ENCODE results near the gene KRTAP12-4. TPM values are rescaled to one million over a fixed set of nuclear protein-coding genes. Genes with fewer than 3 reads are reported as not detected.
"Not testable (repeated sequence)": the region's sequence is repeated elsewhere in the genome, so short reads cannot be mapped to it uniquely, and the experiment has no call there.

The KRTAP12-4 gene
- total RNA-seq, 1 donor from 2014 or later, result not detected

DNA sequence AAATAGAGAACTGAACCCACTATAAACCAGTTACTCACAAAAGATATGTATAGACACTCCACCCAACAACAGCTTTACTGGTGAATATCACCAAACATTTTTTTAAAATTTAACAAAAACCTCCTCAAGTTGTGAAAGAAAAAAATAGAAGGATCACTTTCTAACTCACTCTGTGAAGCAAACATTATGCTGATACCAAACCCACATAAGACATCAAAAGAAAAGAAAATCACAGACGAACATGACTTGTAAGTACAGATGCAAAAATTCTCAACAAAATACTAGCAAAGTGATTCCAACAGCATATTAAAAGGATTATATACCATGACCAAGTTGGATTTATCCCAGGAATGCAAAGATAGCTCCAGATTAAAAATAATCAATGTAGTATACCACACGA lies 37.2 kb upstream of the KRTAP12-4 start:
- peaks cover 6% of the 10 kb centered on the region for H3K9me3 Mint-ChIP-seq
- no peak overlapping the region for H3K27ac Mint-ChIP-seq (ENCODE audit: unreplicated experiment)
- TF ChIP-seq CTCF (conservative IDR thresholded peaks at IDR 0.05), result no peak
- H3K4me3 Mint-ChIP-seq, result no peak overlapping the region
- H3K36me3 Mint-ChIP-seq (ENCODE audit: low read depth), result peaks cover 6% of the 10 kb centered on the region
- H3K4me1 Mint-ChIP-seq, result peaks cover 16% of the 10 kb centered on the region
- DNase-seq (ENCODE audit: low read depth, low spot score), result no peak
- peaks cover 43% of the 10 kb centered on the region for H3K27me3 Mint-ChIP-seq (ENCODE audit: low read depth)

DNA sequence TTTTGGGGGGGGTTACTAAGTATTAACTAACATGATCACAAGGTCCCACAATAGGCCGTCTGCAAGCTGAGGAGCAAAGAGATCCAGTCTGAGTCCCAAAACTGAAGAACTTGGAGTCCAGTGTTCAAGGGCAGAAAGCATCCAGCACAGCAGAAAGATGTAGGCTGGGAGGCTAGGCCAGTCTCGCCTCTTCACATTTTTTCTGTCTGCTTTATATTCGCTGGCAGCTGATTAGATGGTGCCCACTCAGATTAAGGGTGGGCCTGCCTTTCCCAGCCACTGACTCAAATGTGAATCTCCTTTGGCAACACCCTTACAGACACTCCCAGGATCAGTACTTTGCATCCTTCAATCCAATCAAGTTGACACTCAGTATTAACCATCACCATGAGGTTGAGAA lies 35.3 kb upstream of the KRTAP12-4 start:
- H3K4me3 Mint-ChIP-seq; H3K9me3 Mint-ChIP-seq; H3K27ac Mint-ChIP-seq (ENCODE audit: unreplicated experiment); H3K4me1 Mint-ChIP-seq; DNase-seq (ENCODE audit: low read depth, low spot score); H3K36me3 Mint-ChIP-seq (ENCODE audit: low read depth): not testable (repeated sequence)
- peaks cover 46% of the 10 kb centered on the region for H3K27me3 Mint-ChIP-seq (ENCODE audit: low read depth)

- no peak for DNase-seq (ENCODE audit: low read depth, low spot score)
- Mint-ChIP-seq H3K27ac (ENCODE audit: unreplicated experiment) (no peak overlapping the region), H3K4me1 (peaks cover 6% of the 10 kb centered on the region), H3K9me3 (peaks cover 3% of the 10 kb centered on the region), H3K4me3 (no peak overlapping the region), H3K36me3 (ENCODE audit: low read depth) (peaks cover 2% of the 10 kb centered on the region), H3K27me3 (ENCODE audit: low read depth) (peaks cover 59% of the 10 kb centered on the region)
- no peak for TF ChIP-seq CTCF (conservative IDR thresholded peaks at IDR 0.05)
These were observed 33.2 kb upstream of the KRTAP12-4 start for GRCh38 chr21:44687671-44688070.

DNA sequence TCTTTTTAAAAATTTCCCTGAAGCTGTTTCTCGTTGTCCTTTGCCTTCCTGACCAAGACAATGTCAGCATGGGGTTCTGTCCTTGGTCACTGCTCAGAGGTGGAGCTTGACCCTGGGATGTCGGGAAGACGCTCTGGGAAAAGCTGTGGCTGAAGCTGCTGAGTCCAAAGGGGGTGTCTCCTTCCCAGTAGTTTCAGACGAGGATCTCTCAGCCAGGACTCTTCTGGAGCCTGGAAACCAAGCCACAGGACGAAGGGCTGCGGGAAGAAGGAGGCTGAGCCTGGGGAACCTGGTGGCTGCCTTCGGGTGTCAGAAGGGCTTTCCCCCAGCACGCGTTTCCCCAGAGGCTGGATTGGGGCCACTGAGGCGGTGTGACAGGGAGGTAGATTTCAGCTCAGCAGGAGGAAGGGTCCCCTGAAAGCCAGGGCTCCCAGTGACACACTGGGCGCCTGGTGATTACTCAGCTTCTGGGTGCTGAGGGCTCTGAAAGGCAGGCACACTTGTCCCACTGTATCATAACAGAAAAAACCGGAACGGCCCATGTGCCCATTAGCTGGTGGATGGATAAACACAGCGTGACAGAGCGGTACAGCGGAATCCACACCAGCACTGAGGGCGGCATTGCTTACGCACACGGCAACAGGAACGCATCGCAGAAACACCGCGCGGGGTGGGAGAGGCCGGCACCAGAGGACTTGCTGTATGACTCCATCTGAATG lies 32.5 kb upstream of the KRTAP12-4 start:
- DNase-seq (ENCODE audit: low read depth, low spot score), result no peak
- Mint-ChIP-seq H3K27ac (ENCODE audit: unreplicated experiment) (no peak overlapping the region), H3K36me3 (ENCODE audit: low read depth) (peaks cover 2% of the 10 kb centered on the region), H3K4me3 (no peak overlapping the region), H3K4me1 (peaks cover 6% of the 10 kb centered on the region), H3K9me3 (no peaks in the 10 kb centered on the region), H3K27me3 (ENCODE audit: low read depth) (peaks cover 62% of the 10 kb centered on the region)
- TF ChIP-seq CTCF (conservative IDR thresholded peaks at IDR 0.05), result no peak

DNA sequence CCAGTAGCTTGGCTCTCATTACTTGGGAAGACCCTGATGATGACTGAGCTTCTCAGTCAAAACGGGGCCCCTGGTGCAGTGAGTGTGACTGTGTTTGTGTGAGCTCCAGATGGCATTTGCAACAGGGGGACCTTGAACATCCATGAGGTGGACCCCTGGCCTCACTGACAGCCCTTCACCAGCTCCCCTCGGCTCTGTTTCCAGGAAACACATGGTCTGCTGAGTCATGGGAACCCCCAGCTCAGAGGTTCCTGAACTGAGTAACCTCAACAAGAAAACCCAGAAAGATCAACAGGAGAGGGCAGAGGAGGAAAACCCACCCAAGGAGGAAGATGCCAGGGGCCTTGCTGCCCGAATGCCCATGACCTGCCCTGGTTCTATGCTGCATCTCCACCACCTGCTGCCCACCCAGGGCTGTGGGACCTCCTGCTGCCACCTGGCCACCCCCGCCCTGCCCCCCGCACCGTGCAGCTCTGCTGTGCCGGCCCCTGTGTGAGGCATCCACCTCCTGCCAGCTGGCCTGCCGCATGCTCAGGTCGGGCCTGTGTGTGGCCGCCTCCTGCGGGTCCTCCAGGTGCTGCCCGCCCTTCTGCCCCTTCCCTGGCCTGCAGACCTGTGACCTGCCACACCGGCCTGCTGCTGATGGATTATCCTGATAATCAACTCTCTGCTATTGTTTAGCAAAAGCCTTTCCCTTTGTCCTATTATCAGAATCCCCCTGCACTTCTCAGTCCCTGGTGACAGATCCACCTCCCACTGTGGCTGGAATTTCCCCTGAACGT lies 31.7 kb upstream of the KRTAP12-4 start:
- H3K4me3 Mint-ChIP-seq, result no peak overlapping the region
- peaks cover 6% of the 10 kb centered on the region for H3K4me1 Mint-ChIP-seq
- no peaks in the 10 kb centered on the region for H3K9me3 Mint-ChIP-seq
- no peak for TF ChIP-seq CTCF (conservative IDR thresholded peaks at IDR 0.05)
- no peaks in the 10 kb centered on the region for H3K36me3 Mint-ChIP-seq (ENCODE audit: low read depth)
- no peak for DNase-seq (ENCODE audit: low read depth, low spot score)
- H3K27me3 Mint-ChIP-seq (ENCODE audit: low read depth), result peaks cover 59% of the 10 kb centered on the region
- no peak overlapping the region for H3K27ac Mint-ChIP-seq (ENCODE audit: unreplicated experiment)

GRCh38 chr21:44685050-44685449 lies 30.6 kb upstream of the KRTAP12-4 start:
- not testable (repeated sequence) for H3K36me3 Mint-ChIP-seq (ENCODE audit: low read depth); DNase-seq (ENCODE audit: low read depth, low spot score); H3K9me3 Mint-ChIP-seq; H3K27ac Mint-ChIP-seq (ENCODE audit: unreplicated experiment); H3K4me1 Mint-ChIP-seq; H3K4me3 Mint-ChIP-seq
- H3K27me3 Mint-ChIP-seq (ENCODE audit: low read depth), result peaks cover 59% of the 10 kb centered on the region

Measured in neural crest cell (in vitro differentiated cells).